ENCODE results near the gene PAIP2. TPM values are rescaled to one million over a fixed set of nuclear protein-coding genes. Genes with fewer than 3 reads are reported as not detected.

PAIP2 gene
- total RNA-seq, 2 experiments from 2014 or later, result 110 to 113 TPM

DNA sequence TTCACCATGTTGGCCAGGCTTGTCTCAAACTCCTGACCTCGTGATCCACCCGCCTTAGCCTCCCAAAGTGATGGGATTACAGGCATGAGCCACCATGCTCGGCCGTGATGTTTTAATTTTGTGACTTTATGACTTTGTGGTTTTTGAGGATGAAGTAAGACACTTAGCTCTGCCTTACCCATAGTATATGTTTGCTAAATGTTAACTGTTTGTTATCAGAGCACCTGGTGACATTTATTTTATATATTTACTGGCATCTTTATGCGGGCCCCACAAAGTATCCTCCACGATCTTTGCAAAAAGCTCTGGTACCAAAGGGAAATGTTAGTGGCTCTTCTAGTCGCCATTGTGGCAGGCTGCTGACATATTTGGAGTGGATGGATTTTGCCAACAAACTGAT, 34.7 kb downstream of the PAIP2 start:
- H3K4me3 Mint-ChIP-seq, result no peak overlapping the region
- no peak overlapping the region for H3K27ac Mint-ChIP-seq

DNA sequence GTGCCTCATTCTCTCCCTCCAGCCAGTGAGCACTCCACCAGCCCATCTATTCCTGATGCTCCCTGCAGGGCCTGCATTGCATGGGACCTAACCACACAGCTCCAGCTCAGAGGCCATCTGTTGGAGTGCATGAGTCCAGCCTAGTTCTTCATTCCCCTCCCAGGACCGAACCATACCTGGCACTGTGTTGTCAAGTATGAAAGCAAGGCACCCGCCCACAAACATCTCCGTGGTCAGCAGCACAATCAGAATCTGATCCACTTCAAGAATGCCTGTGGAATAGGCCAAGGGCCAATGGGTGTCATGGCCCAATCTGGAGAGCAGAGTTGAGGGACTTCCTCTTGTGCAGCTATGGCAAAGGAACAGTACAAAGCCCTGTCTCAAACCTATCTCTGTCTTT, 35.6 kb downstream of the PAIP2 start:
- no peak overlapping the region for H3K4me3 Mint-ChIP-seq
- peaks cover under 1% of the 10 kb centered on the region for H3K36me3 Mint-ChIP-seq (ENCODE audit: low read depth)
- no peak for ATAC-seq
- ChIA-PET CTCF (interaction anchor here (1.0 to 1.3 kb wide), 2 partner anchors 45 to 126 kb away, joined by 4 to 6 read pairs; no protein-coding TSS in a partner anchor), POLR2A (interaction anchor here (0.6 kb wide), 1 partner anchor 36 kb away, joined by 3 read pairs; the partner anchor contains the start of gene PAIP2)
- no peaks in the 10 kb centered on the region for H3K9me3 Mint-ChIP-seq
- no peak overlapping the region for H3K27ac Mint-ChIP-seq
- DNase-seq, result no peak
- intact Hi-C loops (cut with micrococcal nuclease), result no loop called here
- TF ChIP-seq, protein P1, sequence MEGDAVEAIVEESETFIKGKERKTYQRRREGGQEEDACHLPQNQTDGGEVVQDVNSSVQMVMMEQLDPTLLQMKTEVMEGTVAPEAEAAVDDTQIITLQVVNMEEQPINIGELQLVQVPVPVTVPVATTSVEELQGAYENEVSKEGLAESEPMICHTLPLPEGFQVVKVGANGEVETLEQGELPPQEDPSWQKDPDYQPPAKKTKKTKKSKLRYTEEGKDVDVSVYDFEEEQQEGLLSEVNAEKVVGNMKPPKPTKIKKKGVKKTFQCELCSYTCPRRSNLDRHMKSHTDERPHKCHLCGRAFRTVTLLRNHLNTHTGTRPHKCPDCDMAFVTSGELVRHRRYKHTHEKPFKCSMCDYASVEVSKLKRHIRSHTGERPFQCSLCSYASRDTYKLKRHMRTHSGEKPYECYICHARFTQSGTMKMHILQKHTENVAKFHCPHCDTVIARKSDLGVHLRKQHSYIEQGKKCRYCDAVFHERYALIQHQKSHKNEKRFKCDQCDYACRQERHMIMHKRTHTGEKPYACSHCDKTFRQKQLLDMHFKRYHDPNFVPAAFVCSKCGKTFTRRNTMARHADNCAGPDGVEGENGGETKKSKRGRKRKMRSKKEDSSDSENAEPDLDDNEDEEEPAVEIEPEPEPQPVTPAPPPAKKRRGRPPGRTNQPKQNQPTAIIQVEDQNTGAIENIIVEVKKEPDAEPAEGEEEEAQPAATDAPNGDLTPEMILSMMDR (IDR thresholded peaks at IDR 0.05), result no peak
- peaks cover under 1% of the 10 kb centered on the region for H3K4me1 Mint-ChIP-seq (ENCODE audit: low read depth)
- no peaks in the 10 kb centered on the region for H3K27me3 Mint-ChIP-seq

More for the DNA sequence above, 34.7 kb downstream of the PAIP2 start:
- H3K27me3 Mint-ChIP-seq, result no peaks in the 10 kb centered on the region
- H3K36me3 Mint-ChIP-seq (ENCODE audit: low read depth), result peaks cover 5% of the 10 kb centered on the region
- ATAC-seq (no peak), DNase-seq (no peak)
- ChIA-PET CTCF (interaction anchor here (1.0 to 1.3 kb wide), 2 partner anchors 46 to 126 kb away, joined by 4 to 6 read pairs; no protein-coding TSS in a partner anchor), POLR2A (no interaction called here)
- intact Hi-C loops (cut with micrococcal nuclease), result no loop called here
- H3K4me1 Mint-ChIP-seq (ENCODE audit: low read depth), result peaks cover 9% of the 10 kb centered on the region
- H3K9me3 Mint-ChIP-seq, result no peaks in the 10 kb centered on the region
- TF ChIP-seq, protein P1 (IDR thresholded peaks at IDR 0.05), result no peak

DNA sequence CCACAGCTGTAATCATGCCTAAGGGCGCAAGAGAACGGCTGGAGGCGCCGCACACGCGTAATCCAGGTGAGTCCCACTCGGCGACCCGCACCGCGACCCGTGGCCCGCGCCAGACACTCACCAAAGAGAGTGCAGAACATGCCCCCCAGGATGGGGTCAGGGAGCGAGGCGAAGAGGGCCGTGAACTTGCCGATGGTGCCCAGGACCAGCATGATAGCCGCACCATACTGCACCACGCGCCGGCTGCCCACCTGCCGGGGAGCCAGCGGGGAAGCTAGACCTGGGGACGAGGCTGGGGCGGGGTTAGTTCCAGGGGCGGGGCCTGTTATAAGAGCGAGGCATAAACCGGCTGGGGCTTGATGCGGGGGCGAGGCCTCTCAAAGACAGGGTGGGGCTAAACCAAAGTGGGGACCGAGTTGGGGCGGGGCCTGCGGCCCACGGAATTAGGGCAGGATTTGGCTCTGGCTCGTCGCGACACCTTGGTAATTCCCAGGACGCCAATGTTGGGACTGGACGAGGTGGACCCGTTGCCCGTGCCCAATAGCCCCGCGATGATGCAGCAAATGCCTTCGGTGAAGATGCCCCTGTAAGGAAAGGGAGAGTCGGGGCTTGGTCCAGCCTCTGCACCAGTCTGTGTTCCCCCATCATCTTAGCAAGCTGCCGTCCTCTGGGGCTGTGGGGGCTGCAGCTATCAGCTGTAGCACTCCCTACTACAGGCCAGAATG, 36.6 kb downstream of the PAIP2 start:
- ChIA-PET POLR2A (no interaction called here), CTCF (no interaction called here)
- ATAC-seq (no peak), DNase-seq (no peak)
- Mint-ChIP-seq H3K36me3 (ENCODE audit: low read depth) (no peaks in the 10 kb centered on the region), H3K9me3 (no peaks in the 10 kb centered on the region), H3K27me3 (no peaks in the 10 kb centered on the region), H3K4me1 (ENCODE audit: low read depth) (no peaks in the 10 kb centered on the region), H3K27ac (no peak overlapping the region), H3K4me3 (no peak overlapping the region)
- TF ChIP-seq, protein P1 (IDR thresholded peaks at IDR 0.05), result no peak
- intact Hi-C loops (cut with micrococcal nuclease), result no loop called here

DNA sequence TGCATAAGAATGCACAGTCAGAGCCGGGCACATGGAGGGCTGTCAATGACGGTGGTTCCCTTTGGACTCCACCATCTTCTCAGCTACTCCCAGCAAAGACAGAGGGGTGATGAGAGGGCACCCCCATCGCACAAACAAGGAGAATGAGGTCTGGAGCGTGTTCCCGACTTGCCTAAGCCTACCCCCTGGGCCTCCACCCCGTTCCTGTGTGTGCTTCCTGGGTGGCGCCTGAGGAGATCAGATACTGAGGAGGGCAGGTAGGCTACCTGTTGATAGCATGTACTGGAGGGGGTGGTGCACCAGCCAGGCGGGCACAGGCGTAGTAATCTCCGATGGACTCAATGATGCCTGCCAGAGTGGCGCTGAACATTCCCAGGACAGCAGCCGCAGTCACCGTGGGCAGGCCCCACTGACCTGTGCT, 37.3 kb downstream of the PAIP2 start:
- no peaks in the 10 kb centered on the region for H3K27me3 Mint-ChIP-seq
- H3K9me3 Mint-ChIP-seq, result no peaks in the 10 kb centered on the region
- TF ChIP-seq, protein P1 (IDR thresholded peaks at IDR 0.05), result no peak
- CTCF ChIA-PET, result no interaction called here
- H3K27ac Mint-ChIP-seq, result no peak overlapping the region
- intact Hi-C loops (cut with micrococcal nuclease), result no loop called here
- no peak overlapping the region for H3K4me3 Mint-ChIP-seq
- ATAC-seq, result no peak
- H3K4me1 Mint-ChIP-seq (ENCODE audit: low read depth), result no peaks in the 10 kb centered on the region
- no peak for DNase-seq
- POLR2A ChIA-PET, result no interaction called here
- no peaks in the 10 kb centered on the region for H3K36me3 Mint-ChIP-seq (ENCODE audit: low read depth)

Data from activated CD8-positive, alpha-beta T cell treated with anti-CD3 and anti-CD28 coated beads for 36 hours (primary cell).